Hematopoietic multipotent progenitor cell (in vitro differentiated cells): ENCODE results near the gene PGPEP1. TPM values are rescaled to one million over a fixed set of nuclear protein-coding genes. Genes with fewer than 3 reads are reported as not detected.

Experiments
- DNase-seq, 3 donors: peaks; one replicate each; pipeline ENCODE4 v3.0.0-alpha.2; 2011 to 2015; ENCODE audit warnings: low read depth in 2 of 3, low spot score in 2 of 3
- total RNA-seq: library from RNA; depleted of rRNA; stranded (reverse); fragments of >200 nt; gene quantifications from one replicate; pipeline ENCODE4 v1.2.3, GENCODE V29; 2012

The PGPEP1 gene
- total RNA-seq, result 47.7 TPM

DNA sequence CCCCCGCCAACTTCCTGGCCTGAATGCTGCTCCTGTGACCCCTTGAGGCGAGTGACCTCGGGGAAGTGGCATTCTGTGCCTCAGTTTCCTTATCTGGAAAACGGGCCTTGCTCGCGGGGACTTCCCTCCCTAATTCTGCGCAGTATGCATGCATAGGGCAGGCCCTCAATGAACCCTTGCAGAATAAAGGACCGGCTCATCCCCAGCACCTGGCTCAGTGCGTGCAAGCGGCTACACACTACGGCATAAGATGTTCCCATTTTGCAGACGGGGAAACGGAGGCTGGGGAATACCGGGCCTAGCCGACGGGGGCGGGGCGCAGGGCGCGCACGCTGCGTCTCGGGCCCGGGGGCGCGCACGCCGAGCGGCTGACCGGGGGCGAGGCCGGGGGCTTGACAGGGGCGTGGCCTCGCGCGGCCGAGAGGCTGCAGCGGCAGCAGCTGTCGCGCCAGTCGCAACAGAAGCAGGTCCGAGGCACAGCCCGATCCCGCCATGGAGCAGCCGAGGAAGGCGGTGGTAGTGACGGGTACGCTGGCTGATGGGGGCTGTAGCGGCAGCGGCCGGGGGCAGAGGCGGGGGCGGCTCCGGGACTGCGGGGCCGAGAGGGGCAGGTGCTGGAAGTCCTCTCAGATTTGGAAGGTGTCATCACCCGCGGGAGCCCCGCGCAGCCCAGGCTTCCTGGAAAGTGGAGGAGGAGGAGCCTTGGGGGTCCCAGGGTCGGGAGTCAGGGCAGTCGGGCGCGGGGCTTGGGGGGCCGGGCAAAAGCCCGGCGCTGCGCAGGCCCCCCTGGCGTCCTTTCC is at the start of gene PGPEP1:
Gene PGPEP1 (plus strand): TSS at position 409 of the 800 bp plus-strand sequence. CDS start 84 bp downstream, at position 493.
- DNase-seq, result peak in 2 of 3 donors; percentile 58 to 61

DNA sequence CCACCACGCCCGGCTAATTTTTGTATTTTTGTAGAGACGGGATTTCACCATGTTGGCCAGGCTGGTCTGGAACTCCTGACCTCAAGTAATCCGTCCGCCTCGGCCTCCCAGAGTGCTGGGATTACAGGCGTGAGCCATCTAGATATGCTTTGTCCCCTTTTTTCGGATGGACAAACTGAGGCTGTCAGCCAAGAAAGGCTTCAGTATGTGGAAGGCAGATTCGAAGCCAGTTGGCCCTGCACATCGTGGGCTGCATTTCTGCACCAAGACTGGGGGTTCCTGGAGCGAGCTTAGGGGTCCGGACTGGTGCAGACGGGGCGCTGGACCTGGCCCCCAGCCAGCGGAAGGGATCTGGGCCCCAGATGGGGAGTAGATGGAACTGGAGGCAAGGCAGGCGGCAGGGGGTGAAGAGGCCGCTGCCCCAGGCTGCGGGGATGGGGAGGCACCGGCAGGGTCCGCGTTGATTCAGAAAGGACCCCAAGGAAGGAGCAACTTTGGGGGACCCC is 49.3 kb upstream of the PGPEP1 start:
- peak in 1 of 3 donors; percentile 46 for DNase-seq

DNA sequence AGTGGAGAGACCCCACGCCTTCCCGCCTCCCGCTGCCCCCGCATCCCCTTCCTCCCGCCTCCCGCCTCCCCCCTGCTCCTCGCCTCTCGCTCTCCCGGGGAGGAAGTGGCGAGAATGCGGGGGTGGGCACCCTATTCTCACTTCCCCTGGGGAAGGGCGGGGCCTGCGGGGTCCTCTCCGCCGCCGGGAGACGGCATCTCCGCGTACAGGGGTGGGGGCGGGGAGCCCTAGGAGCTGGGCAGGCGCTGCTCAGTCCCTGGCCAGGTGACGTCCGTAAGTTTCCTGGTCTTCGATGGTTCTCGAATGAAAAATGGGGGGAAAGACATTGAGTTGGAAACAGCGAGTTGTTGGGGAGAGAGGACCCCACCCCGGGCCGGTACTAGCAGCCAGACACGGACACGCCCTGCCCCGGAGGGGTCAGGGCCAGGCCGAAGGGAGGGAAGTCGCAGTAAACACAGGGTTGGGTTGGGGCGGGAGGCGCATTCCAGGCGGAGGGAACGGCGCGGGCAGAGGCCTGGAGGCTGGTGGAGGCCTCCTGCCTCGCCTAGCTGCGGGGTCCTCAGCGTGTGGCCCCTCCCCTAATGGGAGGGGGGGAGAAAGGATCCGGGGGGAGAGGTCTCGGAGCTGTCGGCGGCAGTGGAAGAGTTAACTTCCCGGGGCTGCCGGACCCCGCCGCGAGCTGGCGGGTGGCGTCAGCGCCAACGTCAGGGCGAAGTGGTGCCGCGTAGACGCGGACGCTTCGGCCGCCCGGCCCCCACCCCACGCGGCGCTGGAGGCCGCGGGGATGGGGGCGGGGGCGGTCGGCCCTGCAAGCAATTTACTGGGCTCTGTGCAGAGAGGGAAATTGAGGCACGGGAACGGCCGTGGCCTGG is 48.6 kb upstream of the PGPEP1 start:
- DNase-seq, result peak; percentile 50 to 93 (median 91)

GRCh38 chr19:18292462-18292809 is 48.0 kb upstream of the PGPEP1 start:
- DNase-seq, result peak in 2 of 3 donors; percentile 25 to 34

DNA sequence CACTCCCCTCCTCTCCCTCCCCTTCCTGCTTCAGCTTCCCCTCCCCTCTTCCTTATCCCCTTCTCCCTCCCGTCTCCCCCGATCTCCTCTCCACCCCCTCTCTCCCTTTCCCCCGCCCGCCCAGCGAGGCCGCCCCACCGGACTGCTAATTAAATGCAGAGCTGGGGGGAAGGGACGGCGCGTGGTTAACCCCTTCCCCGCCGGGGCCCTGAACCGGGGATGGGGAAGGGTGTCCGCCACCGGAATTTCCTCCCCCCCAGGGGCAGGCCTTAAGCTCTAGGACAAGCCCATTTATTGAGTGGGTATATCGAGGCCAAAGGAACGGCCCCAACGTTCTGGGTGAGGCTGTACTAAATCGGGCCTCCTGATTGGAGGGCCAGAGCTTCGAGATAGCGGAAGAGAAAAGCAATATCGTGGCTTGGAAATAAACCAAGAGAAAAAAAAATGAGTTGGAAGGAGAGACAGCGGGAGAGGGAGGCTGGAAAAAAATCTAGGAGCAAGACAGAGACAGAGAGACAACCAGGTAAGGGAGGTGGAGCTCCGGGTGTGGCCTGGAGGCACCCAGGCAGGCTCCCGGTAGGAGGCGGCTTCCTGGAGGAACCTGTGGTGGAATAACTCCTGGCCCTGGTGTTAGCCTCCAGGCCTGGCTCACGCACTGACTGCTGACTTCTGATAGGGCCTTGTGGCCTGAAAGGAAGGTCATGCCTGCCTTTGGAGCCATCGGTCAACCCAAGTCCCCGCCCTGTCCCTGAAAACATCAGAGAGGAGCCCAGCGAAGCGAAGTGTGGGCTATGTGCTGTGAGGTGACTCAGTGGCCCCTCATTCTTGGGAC is 47.4 kb upstream of the PGPEP1 start:
- DNase-seq, result peak in 2 of 3 donors; percentile 48 to 55

GRCh38 chr19:18293642-18294466 is 46.5 kb upstream of the PGPEP1 start:
- DNase-seq, result no peak

GRCh38 chr19:18294467-18294864 is 45.9 kb upstream of the PGPEP1 start:
- DNase-seq, result peak; percentile 67 to 74 (median 73)

- no peak for DNase-seq
Observed at GRCh38 chr19:18295034-18295451, 45.4 kb upstream of the PGPEP1 start.

DNA sequence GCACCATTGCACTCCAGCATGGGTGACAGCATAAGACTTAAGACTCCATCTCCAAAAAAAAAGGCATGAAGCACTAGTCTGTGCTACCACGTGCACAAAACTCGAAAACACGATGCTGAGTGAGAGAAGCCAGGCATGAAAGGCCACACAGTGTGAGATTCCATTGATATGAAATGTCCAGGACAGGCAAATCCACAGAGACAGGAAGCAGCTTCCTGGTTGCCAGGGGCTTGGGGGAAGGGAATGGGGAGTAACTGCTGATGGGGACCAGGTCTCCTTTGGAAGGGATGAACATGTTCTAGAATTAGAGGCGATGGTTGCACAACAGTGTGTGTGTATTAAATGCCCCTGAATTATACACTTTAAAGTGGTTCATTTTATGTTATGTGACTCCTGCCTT is 43.1 kb upstream of the PGPEP1 start:
- DNase-seq, result no peak

GRCh38 chr19:18298601-18299000 is 41.8 kb upstream of the PGPEP1 start:
- no peak for DNase-seq

GRCh38 chr19:18299654-18300053 is 40.7 kb upstream of the PGPEP1 start:
- DNase-seq, result no peak

GRCh38 chr19:18300930-18301717 is 39.3 kb upstream of the PGPEP1 start:
- no peak for DNase-seq

GRCh38 chr19:18301718-18302111 is 38.7 kb upstream of the PGPEP1 start:
- DNase-seq, result no peak

DNA sequence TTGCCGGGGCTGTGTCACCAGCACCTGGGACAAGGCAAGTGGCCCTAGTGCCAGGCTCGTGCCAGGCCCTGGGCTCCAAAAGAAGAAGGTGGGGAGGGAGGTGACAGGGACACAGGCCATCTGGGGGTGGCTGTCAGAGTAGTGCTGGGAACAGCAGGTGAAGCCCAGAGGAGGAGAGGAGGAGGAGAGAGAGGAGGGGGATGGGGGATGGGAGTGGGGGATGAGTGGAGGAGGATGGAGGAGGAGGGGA is 36.3 kb upstream of the PGPEP1 start:
- DNase-seq, result peak in 2 of 3 donors; percentile 13 to 24

DNA sequence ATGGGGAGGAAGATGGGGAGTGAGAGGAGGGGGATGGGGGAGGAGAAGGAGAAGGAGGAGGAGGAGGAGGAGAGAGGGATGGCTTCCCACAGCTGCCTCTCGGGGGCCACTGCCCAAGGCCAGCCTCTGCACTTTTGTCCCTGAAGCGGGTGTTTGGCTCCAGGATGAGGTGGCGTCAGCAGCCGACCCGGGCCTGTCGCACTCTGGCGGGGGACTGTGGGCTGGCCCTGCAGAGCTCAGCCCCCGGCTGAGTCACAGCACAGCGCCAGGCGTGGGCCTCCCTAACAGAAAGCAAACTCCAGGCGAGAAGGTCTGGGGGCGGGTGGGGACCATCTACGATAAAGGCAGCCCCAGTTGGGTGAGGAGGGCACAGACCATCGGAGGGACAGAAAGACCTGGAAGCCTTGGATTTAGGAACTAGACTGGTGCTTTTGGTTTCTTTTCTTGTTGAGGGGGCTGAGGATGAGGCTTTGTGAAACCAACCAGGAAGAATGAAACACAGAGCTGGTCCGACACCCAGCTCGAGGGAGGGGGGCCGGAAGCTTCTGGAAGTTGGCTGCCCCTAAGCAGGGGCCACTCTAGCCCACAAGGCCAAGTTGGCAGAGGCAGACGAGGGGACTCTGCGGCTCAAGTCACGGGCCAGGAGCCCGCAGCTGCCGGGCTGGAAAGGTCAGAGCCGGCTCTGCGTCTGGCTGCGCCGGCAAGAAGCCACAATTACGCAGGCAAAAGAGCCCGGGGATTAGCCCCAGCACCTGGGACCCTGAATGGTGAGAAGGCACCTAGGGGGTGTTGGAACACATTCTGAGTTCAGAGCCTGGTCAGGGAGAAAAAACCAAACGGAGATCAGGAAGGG is 35.7 kb upstream of the PGPEP1 start:
- DNase-seq, result peak in 2 of 3 donors; percentile 89 to 91

- no peak for DNase-seq
Observed at GRCh38 chr19:18306209-18306887, 34.0 kb upstream of the PGPEP1 start.

- DNase-seq, result no peak
Observed at GRCh38 chr19:18306888-18307260, 33.5 kb upstream of the PGPEP1 start.

DNA sequence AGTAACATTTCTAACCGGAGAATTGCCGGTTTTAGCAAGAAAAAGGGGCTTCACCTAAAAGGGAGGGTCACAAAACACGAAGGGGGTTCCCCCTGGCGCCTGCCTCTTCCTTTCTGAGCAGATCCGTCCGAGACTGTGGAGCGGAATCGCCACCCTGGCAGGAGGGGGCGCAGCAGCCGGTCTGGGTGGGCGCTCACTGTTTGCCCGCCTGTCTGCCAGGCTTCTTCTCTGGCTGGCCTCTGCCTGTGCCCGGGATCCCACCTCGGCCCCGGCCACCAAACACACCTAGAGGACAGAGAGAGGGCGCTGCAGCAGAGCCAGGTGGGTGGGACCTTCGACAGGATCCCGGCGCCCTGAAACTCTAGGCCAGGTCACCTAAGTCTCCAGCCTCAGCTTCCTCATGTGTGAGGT is 33.1 kb upstream of the PGPEP1 start:
- DNase-seq, result no peak
